ENCODE measurements around the gene GRK2. TPM values are rescaled to one million over a fixed set of nuclear protein-coding genes. Genes with fewer than 3 reads are reported as not detected.

The GRK2 gene
- total and polyA plus RNA-seq, 11 donors = 40.1 to 107 (median 50.1) TPM

DNA sequence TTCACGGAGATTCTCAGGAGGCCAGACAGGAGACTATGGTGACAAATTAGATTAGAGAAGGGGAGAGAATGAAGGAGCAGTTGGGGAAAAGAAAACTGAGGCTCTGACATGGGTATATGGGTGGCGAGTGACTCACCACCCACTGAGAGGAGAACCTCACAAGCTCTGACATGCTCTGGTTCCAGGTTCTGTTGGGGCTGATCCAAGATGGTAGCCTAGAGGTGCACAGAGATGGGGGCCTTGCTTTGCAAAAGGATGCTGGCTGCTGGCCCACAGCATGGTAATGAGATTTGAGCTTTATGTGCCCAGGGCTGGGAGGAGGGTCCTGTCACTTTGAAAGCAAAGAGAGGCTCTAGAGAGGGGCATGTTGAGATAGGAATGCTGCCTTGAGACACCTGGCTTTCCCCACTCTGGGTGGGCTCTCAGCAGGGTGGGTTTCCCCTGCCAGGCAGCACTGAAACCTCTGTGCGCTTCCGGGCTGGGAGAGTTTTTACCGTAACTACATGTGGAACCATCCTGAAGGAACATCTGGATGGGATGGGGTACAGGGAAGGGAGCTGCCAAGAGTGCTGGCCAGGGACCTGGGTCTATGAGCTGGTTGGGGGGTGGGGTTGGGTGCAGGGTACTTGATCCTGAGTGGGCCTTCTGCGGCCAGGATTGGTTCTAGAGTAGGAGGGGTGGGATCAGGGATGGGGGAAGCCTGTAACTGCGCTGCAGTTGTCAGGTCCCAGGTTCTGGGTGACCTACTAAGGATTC lies 1.2 kb upstream of the GRK2 start:
- Histone ChIP-seq H3K9me3 (no peaks in the 10 kb centered on the region), H3K4me3 (no peak overlapping the region), H3K27me3 (no peaks in the 10 kb centered on the region), H3K4me1 (peaks cover 18 to 68% (median 48%) of the 10 kb centered on the region in 12 donors), H3K27ac (peak overlapping the region in 3 of 12 donors; percentile 73 to 84 (median 76)), H3K36me3 (peaks cover 0 to 20% (median 2%) of the 10 kb centered on the region in 9 donors)
- TF ChIP-seq POLR2A (IDR thresholded peaks at IDR 0.05) = no peak
- TF ChIP-seq, protein P1, sequence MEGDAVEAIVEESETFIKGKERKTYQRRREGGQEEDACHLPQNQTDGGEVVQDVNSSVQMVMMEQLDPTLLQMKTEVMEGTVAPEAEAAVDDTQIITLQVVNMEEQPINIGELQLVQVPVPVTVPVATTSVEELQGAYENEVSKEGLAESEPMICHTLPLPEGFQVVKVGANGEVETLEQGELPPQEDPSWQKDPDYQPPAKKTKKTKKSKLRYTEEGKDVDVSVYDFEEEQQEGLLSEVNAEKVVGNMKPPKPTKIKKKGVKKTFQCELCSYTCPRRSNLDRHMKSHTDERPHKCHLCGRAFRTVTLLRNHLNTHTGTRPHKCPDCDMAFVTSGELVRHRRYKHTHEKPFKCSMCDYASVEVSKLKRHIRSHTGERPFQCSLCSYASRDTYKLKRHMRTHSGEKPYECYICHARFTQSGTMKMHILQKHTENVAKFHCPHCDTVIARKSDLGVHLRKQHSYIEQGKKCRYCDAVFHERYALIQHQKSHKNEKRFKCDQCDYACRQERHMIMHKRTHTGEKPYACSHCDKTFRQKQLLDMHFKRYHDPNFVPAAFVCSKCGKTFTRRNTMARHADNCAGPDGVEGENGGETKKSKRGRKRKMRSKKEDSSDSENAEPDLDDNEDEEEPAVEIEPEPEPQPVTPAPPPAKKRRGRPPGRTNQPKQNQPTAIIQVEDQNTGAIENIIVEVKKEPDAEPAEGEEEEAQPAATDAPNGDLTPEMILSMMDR (IDR thresholded peaks at IDR 0.05) = no peak
- intact Hi-C loops (cut with DNase I) = loop anchor here in 5 of 10 donors (1.0 to 5.0 kb wide), 5 partner anchors 37 to 122 kb away; partner anchors contain the start of gene SSH3 (in 1 of the 5)
- whole genome bisulfite sequencing, 4 donors = 93 to 95% (median 94%) methylated on average over 6 to 7 of the region's 7 CpGs
- no peak for ATAC-seq
- peak in 3 of 5 donors; percentile 19 to 49 (median 27) for DNase-seq

DNA sequence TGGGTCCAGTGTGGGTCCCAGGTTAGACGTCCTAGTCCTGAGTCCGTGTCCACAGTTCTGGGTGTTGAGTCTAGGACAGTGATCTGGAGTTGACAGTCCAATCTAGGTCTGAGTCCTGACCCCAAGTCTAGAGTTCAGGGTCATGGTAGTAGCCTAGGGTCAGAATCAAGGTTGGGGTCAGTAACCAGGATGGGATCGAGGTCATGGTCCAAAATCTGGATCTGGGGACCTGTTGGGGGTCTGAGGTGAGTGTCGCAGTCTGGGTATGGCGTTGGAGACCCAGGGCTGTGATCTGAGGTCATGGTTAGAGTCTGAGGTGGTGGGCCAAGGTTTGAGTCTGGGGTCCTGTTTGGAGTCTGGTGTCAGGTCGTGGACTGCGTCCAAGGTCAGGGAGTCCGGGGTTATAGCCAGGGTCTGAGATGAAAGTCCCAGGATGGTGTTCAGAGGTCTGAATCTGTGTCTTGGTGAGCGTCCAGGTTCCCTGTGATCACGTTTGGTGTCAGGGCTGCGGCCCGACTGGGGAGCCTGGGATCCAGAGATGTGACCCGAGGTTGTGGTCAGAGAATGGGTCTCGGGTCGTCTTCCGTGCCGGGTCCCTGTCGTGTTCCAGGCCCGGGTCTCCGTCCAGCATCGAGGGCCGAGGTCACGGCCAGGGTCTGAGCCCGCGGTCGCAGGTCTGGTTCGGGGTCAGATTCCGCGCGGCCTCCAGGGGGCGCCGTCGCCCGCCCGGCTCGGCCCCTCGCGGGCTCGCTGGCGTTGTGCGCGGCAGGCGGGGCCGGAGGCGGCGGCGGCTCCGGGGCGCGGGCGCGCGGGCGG lies 432 bp upstream of the GRK2 start:
- intact Hi-C loops (cut with DNase I) = loop anchor here in 9 of 10 donors (1.0 to 5.0 kb wide), 7 partner anchors 23 to 121 kb away; partner anchors contain the start of genes ANKRD13D (in 3 of the 9) and SSH3 (in 1 of the 9)
- 12 to 48% (median 14%) methylated on average over 15 to 54 of the region's 54 CpGs for WGBS, 4 donors
- TF ChIP-seq, protein P1 (IDR thresholded peaks at IDR 0.05) = peak in 11 of 12 donors; percentile 62 to 82 (median 73)
- TF ChIP-seq POLR2A (IDR thresholded peaks at IDR 0.05) = no peak
- Histone ChIP-seq H3K9me3 (no peaks in the 10 kb centered on the region), H3K4me1 (peaks cover 21 to 76% (median 56%) of the 10 kb centered on the region in 12 donors), H3K27me3 (no peaks in the 10 kb centered on the region), H3K27ac (peak overlapping the region in 10 of 12 donors; percentile 53 to 84 (median 74)), H3K4me3 (peak overlapping the region in 9 of 12 donors; percentile 18 to 76 (median 38)), H3K36me3 (peaks cover 0 to 24% (median 2%) of the 10 kb centered on the region in 9 donors)
- peak; percentile 19 to 71 (median 60) for ATAC-seq
- DNase-seq = peak; percentile 79 to 92 (median 82)

DNA sequence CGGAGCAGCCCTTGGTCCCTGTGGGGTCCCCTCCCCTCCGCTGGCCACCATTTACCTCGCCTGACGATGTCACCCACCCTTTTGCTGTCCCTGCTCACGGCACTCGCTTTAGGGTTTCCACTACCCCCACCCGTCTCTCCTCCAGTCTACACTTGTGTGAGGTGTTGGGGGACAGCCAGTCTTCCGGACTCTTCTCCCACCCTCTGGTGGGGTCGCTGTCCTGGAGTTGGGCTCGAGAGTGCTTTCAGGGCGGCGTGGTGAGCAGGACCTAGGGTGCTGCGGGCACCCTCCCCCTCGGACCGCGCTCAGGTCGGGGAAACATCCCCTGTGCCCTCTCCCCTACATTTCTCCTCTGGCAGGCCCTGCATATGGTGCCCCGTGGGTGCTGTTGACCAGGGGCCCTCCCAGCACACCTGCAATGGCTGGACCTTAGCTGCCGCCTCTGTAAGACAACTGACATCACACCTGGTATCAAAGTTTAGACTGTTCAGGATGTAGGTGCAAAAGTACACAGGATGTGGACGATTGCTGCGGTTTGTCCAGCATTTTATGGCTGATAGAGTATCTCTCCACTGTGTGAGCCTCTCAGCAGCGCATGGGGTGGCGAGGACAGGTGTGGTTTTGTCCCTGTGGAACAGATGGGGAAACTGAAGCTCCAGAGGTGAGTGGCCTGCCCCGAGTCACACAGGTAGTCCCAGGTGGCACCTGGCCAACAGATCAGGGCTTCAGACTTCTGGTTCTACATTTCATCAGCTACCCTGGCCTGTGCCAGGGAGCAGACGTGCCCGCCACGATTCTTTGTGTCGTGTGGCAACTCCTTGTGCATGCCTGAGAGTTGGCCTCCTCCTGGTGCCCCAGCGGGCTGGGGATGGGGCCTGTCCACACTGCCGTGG lies 1.2 kb downstream of the GRK2 start:
- Histone ChIP-seq H3K4me1 (peaks cover 30 to 77% (median 66%) of the 10 kb centered on the region in 12 donors), H3K36me3 (peaks cover 0 to 24% (median 2%) of the 10 kb centered on the region in 9 donors), H3K27me3 (no peaks in the 10 kb centered on the region), H3K9me3 (no peaks in the 10 kb centered on the region), H3K4me3 (peak overlapping the region; percentile 57 to 99 (median 94)), H3K27ac (peak overlapping the region; percentile 56 to 100 (median 90))
- intact Hi-C loops (cut with DNase I) = loop anchor here in 4 of 10 donors (2.0 to 5.0 kb wide), 4 partner anchors 21 to 120 kb away; partner anchors contain the start of genes ANKRD13D (in 1 of the 4) and SSH3 (in 1 of the 4)
- TF ChIP-seq POLR2A (IDR thresholded peaks at IDR 0.05) = no peak
- WGBS, 4 donors = 15 to 18% (median 18%) methylated on average over 26 to 30 of the region's 30 CpGs
- DNase-seq (peak in 3 of 5 donors; percentile 30 to 69 (median 52)), ATAC-seq (peak in 1 of 4 donors; percentile 0)

Data from heart left ventricle (tissue), 16 donors.